SK-N-SH (cell line): ENCODE data around the gene DNAH7. TPM values are rescaled to one million over a fixed set of nuclear protein-coding genes. Genes with fewer than 3 reads are reported as not detected.

Experiments
- CTCF ChIA-PET: fragments of 300-600, 350-600 bp; formaldehyde crosslinking; extraction: SDS; loops from one replicate; lab custom pipeline; 2021; lab: Yijun Ruan, JAX
- POLR2A ChIA-PET: fragments of 350-600 bp; sonication (Branson Sonifier 250); formaldehyde crosslinking; extraction: SDS; loops from one replicate; lab custom pipeline; 2020; ENCODE audit warnings: antibody characterized with exemption, inconsistent platforms; lab: Yijun Ruan, JAX
- DNase-seq: peaks from one replicate; pipeline ENCODE4 v3.0.0; 2012
- H2AFZ ChIP-seq: fragments of 200-600 bp; sonication (generic); 2 replicates; pipeline ENCODE4 v1.8.1; 2016; ENCODE audit warnings: antibody characterized with exemption, mild to moderate bottlenecking, low read depth
- H3F3A ChIP-seq: fragments of 200-600 bp; sonication (generic); replicated peaks from 2 replicates; pipeline ENCODE3; 2016; ENCODE audit warnings: antibody characterized with exemption, mild to moderate bottlenecking; ENCODE audit not compliant: insufficient read depth
- H3K27ac ChIP-seq, 2 experiments: fragments of 200-500 bp in 1 of 2; fragments of 200-600 bp in 1 of 2; sonication (Bioruptor generic) in 1 of 2; sonication (generic), shearing (Covaris generic) in 1 of 2; 2 replicates each; pipeline versions ENCODE4 v1.5.1 to v1.6.1; 2014 to 2016; ENCODE audit warnings: low read depth in 2 of 2, inconsistent platforms in 1 of 2, low read length in 1 of 2, mild to moderate bottlenecking in 1 of 2, mixed read lengths in 1 of 2
- H3K27me3 ChIP-seq: fragments of 200-600 bp; sonication (generic), shearing (Covaris generic); 2 replicates; pipeline ENCODE4 v1.6.1; 2016; ENCODE audit warnings: mixed run types; ENCODE audit not compliant: insufficient read depth
- H3K36me3 ChIP-seq, 2 experiments: fragments of 200-500 bp in 1 of 2; fragments of 200-600 bp in 1 of 2; sonication (Bioruptor generic) in 1 of 2; sonication (generic) in 1 of 2; replicated peaks in 1 of 2; 2 replicates each; pipeline versions ENCODE3 to v1.5.1; 2014 to 2016; ENCODE audit warnings: low read length in 1 of 2, mild to moderate bottlenecking in 1 of 2; ENCODE audit not compliant: insufficient read depth in 2 of 2, control insufficient read depth in 1 of 2
- H3K4me1 ChIP-seq, 2 experiments: fragments of 200-500 bp in 1 of 2; fragments of 200-600 bp in 1 of 2; sonication (Bioruptor generic) in 1 of 2; sonication (generic), shearing (Covaris generic) in 1 of 2; 2 replicates each; pipeline versions ENCODE4 v1.5.1 to v1.6.1; 2014 to 2016; ENCODE audit warnings: low read depth in 1 of 2, low read length in 1 of 2, mixed run types in 1 of 2; ENCODE audit not compliant: insufficient read depth in 2 of 2, control insufficient read depth in 1 of 2
- H3K4me2 ChIP-seq: fragments of 200-600 bp; sonication (generic), shearing (Covaris generic); 2 replicates; pipeline ENCODE4 v1.6.1; 2017; ENCODE audit warnings: mixed run types
- H3K4me3 ChIP-seq, 2 experiments: fragments of 200-500 bp in 1 of 2; fragments of 200-600 bp in 1 of 2; sonication (Bioruptor generic) in 1 of 2; sonication (generic), shearing (Covaris generic) in 1 of 2; 2 replicates each; pipeline versions ENCODE4 v1.5.1 to v1.8.1; 2014 to 2016; ENCODE audit warnings: low read depth in 2 of 2, inconsistent platforms in 1 of 2, low read length in 1 of 2, mild to moderate bottlenecking in 1 of 2, mixed read lengths in 1 of 2, moderate library complexity in 1 of 2
- H3K79me2 ChIP-seq: fragments of 200-600 bp; sonication (generic); 2 replicates; pipeline ENCODE4 v1.8.1; 2017; ENCODE audit warnings: mild to moderate bottlenecking; ENCODE audit not compliant: insufficient read depth
- H3K9ac ChIP-seq: fragments of 200-600 bp; sonication (generic); 2 replicates; pipeline ENCODE4 v1.6.1; 2017; ENCODE audit warnings: mixed run types
- H3K9me2 ChIP-seq: fragments of 200-600 bp; sonication (generic); 2 replicates; pipeline ENCODE4 v1.6.1; 2017; ENCODE audit warnings: mixed run types
- H3K9me3 ChIP-seq: fragments of 200-600 bp; sonication (generic); 2 replicates; pipeline ENCODE4 v1.6.1; 2017; ENCODE audit warnings: mixed run types, mild to moderate bottlenecking, moderate library complexity
- H4K20me1 ChIP-seq: fragments of 200-600 bp; sonication (generic); 2 replicates; pipeline ENCODE4 v1.6.1; 2017; ENCODE audit warnings: mild to moderate bottlenecking, mixed run types; ENCODE audit not compliant: insufficient read depth
- CTCF ChIP-seq: fragments of 200-600 bp; sonication (generic); IDR thresholded peaks from 2 replicates; pipeline ENCODE4 v1.6.1; 2017; ENCODE audit warnings: antibody characterized with exemption, mild to moderate bottlenecking, moderate library complexity
- EZH2phosphoT487 ChIP-seq: fragments of 200-600 bp; sonication (generic); IDR thresholded peaks from 2 replicates; pipeline ENCODE4 v1.6.1; 2017; ENCODE audit warnings: low read depth, mixed run types, mild to moderate bottlenecking, antibody characterized with exemption, moderate library complexity, borderline replicate concordance
- GABPA ChIP-seq: IDR thresholded peaks from 2 replicates; pipeline ENCODE4 v1.4.0; 2012; ENCODE audit warnings: low read depth, mild to moderate bottlenecking
- IRF3 ChIP-seq: fragments of 150-350 bp; IDR thresholded peaks from 2 replicates; pipeline ENCODE4 v1.6.1; 2016; ENCODE audit warnings: mild to moderate bottlenecking, low read depth, low read length
- JUND ChIP-seq: IDR thresholded peaks from 2 replicates; pipeline ENCODE4 v1.4.0; 2012
- NFIC ChIP-seq: IDR thresholded peaks from 2 replicates; pipeline ENCODE4 v1.4.0; 2012; ENCODE audit warnings: borderline replicate concordance
- PBX3 ChIP-seq: IDR thresholded peaks from 2 replicates; pipeline ENCODE4; 2012
- RFX5 ChIP-seq: IDR thresholded peaks from 2 replicates; pipeline ENCODE4 v1.6.1; 2012; ENCODE audit warnings: mild to moderate bottlenecking, improper control_type of control experiment, low read length
- USF1 ChIP-seq: IDR thresholded peaks from 2 replicates; pipeline ENCODE4 v1.4.0; 2012; ENCODE audit warnings: low read depth, borderline replicate concordance
- YY1 ChIP-seq: IDR thresholded peaks from 2 replicates; pipeline ENCODE4 v1.4.0; 2012; ENCODE audit warnings: low read depth, mild to moderate bottlenecking
- ZBTB33 ChIP-seq: IDR thresholded peaks from 2 replicates; pipeline ENCODE4 v1.4.0; 2012; ENCODE audit warnings: low read depth, borderline replicate concordance
- WGBS: methylation state at CpG from one replicate; pipeline ENCODE4 v1.1.6; 2017; ENCODE audit warnings: low lambda C conversion rate; 5-methylcytosine and 5-hydroxymethylcytosine counted together
- polyA plus RNA-seq, 3 experiments: library from polyadenylated mRNA; depleted of rRNA; stranded (reverse); fragments of >200 nt; gene quantifications; 2 replicates each; pipeline ENCODE4 v1.2.3, GENCODE V29; 2012
- TF ChIP-seq, protein P1 (sequence below): fragments of 150-350 bp; IDR thresholded peaks from 2 replicates; pipeline ENCODE4 v1.6.1; 2017; ENCODE audit warnings: antibody characterized with exemption, low read length, low read depth, borderline replicate concordance

Gene DNAH7
- polyA plus RNA-seq, 1 of the 3 experiments (the other 2 are of a cell fraction): 1.2 TPM

DNA sequence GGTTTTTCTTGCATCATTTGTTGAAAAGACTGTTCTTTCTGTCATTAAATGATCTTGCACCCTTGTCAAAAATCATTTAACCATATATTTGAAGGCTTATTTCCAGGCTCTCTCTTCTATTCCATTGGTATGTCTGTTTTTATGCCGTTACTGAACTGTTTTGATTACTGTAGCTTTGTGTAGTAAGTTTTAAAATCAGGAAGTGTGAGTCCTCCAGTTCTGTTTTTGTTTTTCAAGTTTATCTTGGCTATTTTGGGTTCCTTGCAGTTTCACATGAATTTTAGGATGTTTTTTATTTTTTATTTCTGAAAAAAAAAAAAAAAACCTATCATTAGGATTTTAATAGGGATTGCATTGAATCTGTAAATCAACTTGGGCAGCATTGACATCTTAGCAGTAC lies 372.6 kb downstream of the DNAH7 start:
- Histone ChIP-seq H3K4me2 (no peak overlapping the region), H3K27ac (no peak overlapping the region), H3K9me3 (peaks cover 20% of the 10 kb centered on the region)
- CTCF ChIA-PET: no interaction called here
- TF ChIP-seq GABPA (no peak), EZH2phosphoT487 (no peak), PBX3 (no peak), RFX5 (no peak), YY1 (no peak), USF1 (no peak), CTCF (no peak), ZBTB33 (no peak), NFIC (no peak)
- TF ChIP-seq, all 33 proteins: peak for 0
- H3K27me3 ChIP-seq: no peaks in the 10 kb centered on the region
- H3K79me2 ChIP-seq: peaks cover 36% of the 10 kb centered on the region
- 100% methylated on average over 1 of the region's 1 CpG for WGBS
- no peak for DNase-seq
- H3F3A ChIP-seq: no peaks in the 10 kb centered on the region
- H2AFZ ChIP-seq: no peak overlapping the region
- H3K9me2 ChIP-seq: no peaks in the 10 kb centered on the region
- no peaks in the 10 kb centered on the region for H3K4me1 ChIP-seq
- peaks cover 0 to 19% of the 10 kb centered on the region in 2 experiments for H3K36me3 ChIP-seq
- POLR2A ChIA-PET: no interaction called here
- H3K9ac ChIP-seq: no peak overlapping the region
- H3K4me3 ChIP-seq: no peak overlapping the region
- no peaks in the 10 kb centered on the region for H4K20me1 ChIP-seq

- H2AFZ ChIP-seq: no peak overlapping the region
- 82% methylated on average over 7 of the region's 8 CpGs for WGBS
- 0 out of 2 replicates have a peak, but pooled peaks cover 4% of the 10 kb centered on the region for H3K9me2 ChIP-seq
- H3K27me3 ChIP-seq: no peaks in the 10 kb centered on the region
- ChIA-PET CTCF (no interaction called here), POLR2A (no interaction called here)
- peaks cover 37% of the 10 kb centered on the region for H3K79me2 ChIP-seq
- no peak for DNase-seq
- no peak overlapping the region for H3K9ac ChIP-seq
- no peaks in the 10 kb centered on the region for H4K20me1 ChIP-seq
- H3K36me3 ChIP-seq: peaks cover 0 to 24% of the 10 kb centered on the region in 2 experiments
- H3K4me1 ChIP-seq: no peaks in the 10 kb centered on the region
- H3K4me2 ChIP-seq: no peak overlapping the region
- H3F3A ChIP-seq: no peaks in the 10 kb centered on the region
- H3K9me3 ChIP-seq: peaks cover 16% of the 10 kb centered on the region
- H3K4me3 ChIP-seq: no peak overlapping the region
- H3K27ac ChIP-seq: no peak overlapping the region
- TF ChIP-seq YY1 (no peak), PBX3 (no peak), IRF3 (no peak), USF1 (no peak), ZBTB33 (no peak), JUND (no peak)
- TF ChIP-seq, protein P1, sequence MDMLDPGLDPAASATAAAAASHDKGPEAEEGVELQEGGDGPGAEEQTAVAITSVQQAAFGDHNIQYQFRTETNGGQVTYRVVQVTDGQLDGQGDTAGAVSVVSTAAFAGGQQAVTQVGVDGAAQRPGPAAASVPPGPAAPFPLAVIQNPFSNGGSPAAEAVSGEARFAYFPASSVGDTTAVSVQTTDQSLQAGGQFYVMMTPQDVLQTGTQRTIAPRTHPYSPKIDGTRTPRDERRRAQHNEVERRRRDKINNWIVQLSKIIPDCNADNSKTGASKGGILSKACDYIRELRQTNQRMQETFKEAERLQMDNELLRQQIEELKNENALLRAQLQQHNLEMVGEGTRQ: no peak
Measured at GRCh38 chr2:195695002-195695631, 373.5 kb downstream of the DNAH7 start.
